ENCODE data around the gene PDLIM3.
"Not testable (repeated sequence)": the region's sequence is repeated elsewhere in the genome, so short reads cannot be mapped to it uniquely, and the experiment has no call there.

Gene PDLIM3

GRCh38 chr4:185538806-185539205 is 3.5 kb upstream of the PDLIM3 start:
- H3K4me3 ChIP-seq (ENCODE audit: low read depth, low read length), result no peak overlapping the region
- DNase-seq (ENCODE audit: low read depth), result no peak
- no peak for TF ChIP-seq MAX (IDR thresholded peaks at IDR 0.05; ENCODE audit: low read depth, low read length)
- no peak for TF ChIP-seq CTCF (IDR thresholded peaks at IDR 0.05; ENCODE audit: low read depth, low read length)
- no peak for TF ChIP-seq POLR2A (IDR thresholded peaks at IDR 0.05; ENCODE audit: extremely low read depth, insufficient read length)
- no peak for TF ChIP-seq MYC (IDR thresholded peaks at IDR 0.05; ENCODE audit: low read depth, low read length)

GRCh38 chr4:185536411-185536709 is 1.1 kb upstream of the PDLIM3 start:
- H3K4me3 ChIP-seq (ENCODE audit: low read depth, low read length), result no peak overlapping the region
- no peak for TF ChIP-seq MYC (IDR thresholded peaks at IDR 0.05; ENCODE audit: low read depth, low read length)
- no peak for TF ChIP-seq MAX (IDR thresholded peaks at IDR 0.05; ENCODE audit: low read depth, low read length)
- TF ChIP-seq POLR2A (IDR thresholded peaks at IDR 0.05; ENCODE audit: extremely low read depth, insufficient read length), result no peak
- no peak for TF ChIP-seq CTCF (IDR thresholded peaks at IDR 0.05; ENCODE audit: low read depth, low read length)
- no peak for DNase-seq (ENCODE audit: low read depth)

GRCh38 chr4:185535612-185536410 is 504 bp upstream of the PDLIM3 start:
- no peak for TF ChIP-seq POLR2A (IDR thresholded peaks at IDR 0.05; ENCODE audit: extremely low read depth, insufficient read length)
- TF ChIP-seq MYC (IDR thresholded peaks at IDR 0.05; ENCODE audit: low read depth, low read length), result no peak
- H3K4me3 ChIP-seq (ENCODE audit: low read depth, low read length), result no peak overlapping the region
- DNase-seq (ENCODE audit: low read depth), result no peak

- H3K4me3 ChIP-seq (ENCODE audit: low read depth, low read length), result no peak overlapping the region
- no peak for TF ChIP-seq MAX (IDR thresholded peaks at IDR 0.05; ENCODE audit: low read depth, low read length)
- DNase-seq (ENCODE audit: low read depth), result no peak
These were observed 819 bp downstream of the PDLIM3 start for GRCh38 chr4:185534511-185534865.

- TF ChIP-seq POLR2A (IDR thresholded peaks at IDR 0.05; ENCODE audit: extremely low read depth, insufficient read length) (no peak), MYC (IDR thresholded peaks at IDR 0.05; ENCODE audit: low read depth, low read length) (no peak), CTCF (IDR thresholded peaks at IDR 0.05; ENCODE audit: low read depth, low read length) (no peak), MAX (IDR thresholded peaks at IDR 0.05; ENCODE audit: low read depth, low read length) (no peak)
- no peak overlapping the region for H3K4me3 ChIP-seq (ENCODE audit: low read depth, low read length)
- no peak for DNase-seq (ENCODE audit: low read depth)
These were observed 2.4 kb downstream of the PDLIM3 start for GRCh38 chr4:185532795-185533324.

GRCh38 chr4:185532293-185532692 is 3.0 kb downstream of the PDLIM3 start:
- H3K4me3 ChIP-seq (ENCODE audit: low read depth, low read length), result no peak overlapping the region
- TF ChIP-seq MYC (IDR thresholded peaks at IDR 0.05; ENCODE audit: low read depth, low read length) (no peak), CTCF (IDR thresholded peaks at IDR 0.05; ENCODE audit: low read depth, low read length) (no peak), MAX (IDR thresholded peaks at IDR 0.05; ENCODE audit: low read depth, low read length) (no peak)
- no peak for DNase-seq (ENCODE audit: low read depth)

GRCh38 chr4:185531654-185532053 is 3.7 kb downstream of the PDLIM3 start:
- not testable (repeated sequence) for DNase-seq (ENCODE audit: low read depth); H3K4me3 ChIP-seq (ENCODE audit: low read depth, low read length)

All from NB4 (cell line).